Measurements from ENCODE around the gene RHOBTB3. TPM values are rescaled to one million over a fixed set of nuclear protein-coding genes. Genes with fewer than 3 reads are reported as not detected.
"Not testable (repeated sequence)": the region's sequence is repeated elsewhere in the genome, so short reads cannot be mapped to it uniquely, and the experiment has no call there.

The RHOBTB3 gene
- polyA plus RNA-seq, 2 of the 4 experiments (the other 2 are of a cell fraction), result 9.1 to 28.6 TPM

GRCh38 chr5:95836544-95836943, 105.4 kb downstream of the RHOBTB3 start (continued):
- TF ChIP-seq HES2 (IDR thresholded peaks at IDR 0.05) (no peak), NPAS2 (CRISPR knock-in tag; IDR thresholded peaks at IDR 0.05; ENCODE audit: borderline replicate concordance) (no peak), ZC3H11A (IDR thresholded peaks at IDR 0.05) (no peak), SREBF2 (IDR thresholded peaks at IDR 0.05) (no peak), POLR2AphosphoS2 (conservative IDR thresholded peaks at IDR 0.05; ENCODE audit: low read length) (no peak), HMGXB4 (CRISPR knock-in tag; IDR thresholded peaks at IDR 0.05; ENCODE audit: borderline replicate concordance) (no peak)

- not testable (repeated sequence) for H3K9me3 ChIP-seq; ATAC-seq; FAIRE-seq; DNase-seq (ENCODE audit: low read depth in 1 of 2, low spot score in 1 of 2); H3K4me3 ChIP-seq
- ChIA-PET CTCF (interaction anchor here (0.7 to 23.4 kb wide), 6 partner anchors 7 to 172 kb away, joined by 3 to 469 read pairs (median 6); no protein-coding TSS in a partner anchor), POLR2A (interaction anchor here (0.5 kb wide), 1 partner anchor 824 kb away, joined by 3 read pairs; no protein-coding TSS in a partner anchor)
- H3K27ac ChIP-seq, result peak overlapping the region; percentile 26 to 40; a peak in 4 of 6 replicates
- WGBS (ENCODE audit: missing lambda C conversion rate), result 92% methylated on average over 4 of the region's 4 CpGs
- 0 out of 3 replicates have a peak overlapping the region, but pooled peaks have one; percentile 78 for H3K4me2 ChIP-seq
- H3K4me1 ChIP-seq, result peaks cover 50% of the 10 kb centered on the region
Measured at GRCh38 chr5:95836971-95837370, 105.8 kb downstream of the RHOBTB3 start.

- H3K4me1 ChIP-seq, result peaks cover 53% of the 10 kb centered on the region
- ChIA-PET POLR2A (interaction anchor here (0.5 kb wide), 1 partner anchor 13 kb away, joined by 4 read pairs; no protein-coding TSS in a partner anchor), CTCF (interaction anchor here (0.7 to 23.4 kb wide), 2 partner anchors 10 to 51 kb away, joined by 3 to 469 read pairs; no protein-coding TSS in a partner anchor)
- H3K4me2 ChIP-seq, result no peak overlapping the region
- peak overlapping the region; percentile 38 to 41; a peak in 3 of 6 replicates for H3K27ac ChIP-seq
- no peak for FAIRE-seq
- WGBS (ENCODE audit: missing lambda C conversion rate), result 89% methylated on average over 5 of the region's 5 CpGs
- no peak for DNase-seq (ENCODE audit: low read depth in 1 of 2, low spot score in 1 of 2)
- TF ChIP-seq USF2 (IDR thresholded peaks at IDR 0.05), result no peak
- no peak for TF ChIP-seq JUN (IDR thresholded peaks at IDR 0.05)
- TF ChIP-seq NR3C1 (IDR thresholded peaks at IDR 0.05), result no peak
- TF ChIP-seq CTCF (IDR thresholded peaks at IDR 0.05), result no peak
- no peak for TF ChIP-seq HDAC2 (IDR thresholded peaks at IDR 0.05)
- no peak for TF ChIP-seq ESRRA (IDR thresholded peaks at IDR 0.05; ENCODE audit: borderline replicate concordance, low read length)
- no peak for TF ChIP-seq TFCP2L1 (CRISPR knock-in tag; IDR thresholded peaks at IDR 0.05)
- TF ChIP-seq POLR2AphosphoS2 (conservative IDR thresholded peaks at IDR 0.05; ENCODE audit: low read length), result no peak
- no peak for TF ChIP-seq HOXA7 (CRISPR knock-in tag; IDR thresholded peaks at IDR 0.05)
- TF ChIP-seq KDM1A (IDR thresholded peaks at IDR 0.05; ENCODE audit: low read depth), result no peak
- TF ChIP-seq CHD2 (IDR thresholded peaks at IDR 0.05; ENCODE audit: low read length, partially characterized antibody), result no peak
- no peak for TF ChIP-seq ZFP36 (IDR thresholded peaks at IDR 0.05; ENCODE audit: borderline replicate concordance, partially characterized antibody)
- no peak for ATAC-seq
- no peak overlapping the region for H3K4me3 ChIP-seq
- no peaks in the 10 kb centered on the region for H3K9me3 ChIP-seq
Measured at GRCh38 chr5:95837492-95837891, 106.4 kb downstream of the RHOBTB3 start.

All from A549 (cell line).